ENCODE results near the gene DCDC2.
A peak's percentile ranks its signal among the peaks of the same experiment; 100 is the strongest.

The DCDC2 gene

GRCh38 chr6:24140591-24140990 lies 217.3 kb downstream of the DCDC2 start:
- DNase-seq: no peak

GRCh38 chr6:24139639-24140038 lies 218.2 kb downstream of the DCDC2 start:
- no peak for DNase-seq

- DNase-seq: no peak
Measured at GRCh38 chr6:24139080-24139479, 218.8 kb downstream of the DCDC2 start.

- DNase-seq: no peak
Measured at GRCh38 chr6:24131751-24132150, 226.1 kb downstream of the DCDC2 start.

- DNase-seq: no peak
Measured at GRCh38 chr6:24127316-24127715, 230.5 kb downstream of the DCDC2 start.

- DNase-seq: peak; percentile 82 to 85
Measured at GRCh38 chr6:24126586-24127192, 231.2 kb downstream of the DCDC2 start.

GRCh38 chr6:24125980-24126379 lies 231.9 kb downstream of the DCDC2 start, which contains the start of gene NRSN1:
TSS of gene NRSN1 (plus strand) at chr6:24126215. CDS start at chr6:24134328, 8,113 bp downstream.
- peak in 1 of 2 experiments; percentile 2 for DNase-seq

- DNase-seq: no peak
Measured at GRCh38 chr6:24122139-24122538, 235.7 kb downstream of the DCDC2 start.
